A673 (cell line): ENCODE results near the gene C1orf21.

Source experiments
- EZH2 ChIP-seq: fragments of 200-600 bp; sonication (generic); IDR thresholded peaks from 2 replicates; pipeline ENCODE4 v1.6.1; 2017; ENCODE audit warnings: borderline replicate concordance, low read depth, mild to moderate bottlenecking, mixed read lengths, antibody characterized with exemption, low read length; ENCODE audit not compliant: poor library complexity, severe bottlenecking
- TF ChIP-seq, protein P1 (sequence below): fragments of 300-800, 200-600 bp; sonication (generic); conservative IDR thresholded peaks from 2 replicates; pipeline ENCODE4 v1.5.1; 2017; ENCODE audit warnings: low read depth, mild to moderate bottlenecking, antibody characterized with exemption, low read length, moderate library complexity, mixed read lengths

DNA sequence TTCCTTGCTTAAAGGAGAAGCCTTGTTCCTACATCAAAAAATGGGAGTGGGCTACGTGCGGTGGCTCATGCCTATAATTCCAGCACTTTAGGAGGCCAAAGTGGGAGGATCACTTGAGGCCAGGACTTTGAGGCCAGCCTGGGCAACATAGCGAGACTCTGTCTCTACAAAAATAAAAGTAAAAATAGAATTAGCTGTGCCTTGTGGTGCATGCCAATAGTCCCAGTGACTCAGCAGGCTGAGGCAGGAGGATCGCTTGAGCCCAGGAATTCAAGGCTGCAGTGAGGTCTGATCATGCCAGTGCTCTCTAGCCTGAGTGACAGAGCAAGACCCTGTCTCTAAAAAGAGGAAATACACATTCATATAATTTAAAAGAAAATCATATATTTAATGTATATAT is 127.1 kb downstream of the C1orf21 start:
- TF ChIP-seq, protein P1, sequence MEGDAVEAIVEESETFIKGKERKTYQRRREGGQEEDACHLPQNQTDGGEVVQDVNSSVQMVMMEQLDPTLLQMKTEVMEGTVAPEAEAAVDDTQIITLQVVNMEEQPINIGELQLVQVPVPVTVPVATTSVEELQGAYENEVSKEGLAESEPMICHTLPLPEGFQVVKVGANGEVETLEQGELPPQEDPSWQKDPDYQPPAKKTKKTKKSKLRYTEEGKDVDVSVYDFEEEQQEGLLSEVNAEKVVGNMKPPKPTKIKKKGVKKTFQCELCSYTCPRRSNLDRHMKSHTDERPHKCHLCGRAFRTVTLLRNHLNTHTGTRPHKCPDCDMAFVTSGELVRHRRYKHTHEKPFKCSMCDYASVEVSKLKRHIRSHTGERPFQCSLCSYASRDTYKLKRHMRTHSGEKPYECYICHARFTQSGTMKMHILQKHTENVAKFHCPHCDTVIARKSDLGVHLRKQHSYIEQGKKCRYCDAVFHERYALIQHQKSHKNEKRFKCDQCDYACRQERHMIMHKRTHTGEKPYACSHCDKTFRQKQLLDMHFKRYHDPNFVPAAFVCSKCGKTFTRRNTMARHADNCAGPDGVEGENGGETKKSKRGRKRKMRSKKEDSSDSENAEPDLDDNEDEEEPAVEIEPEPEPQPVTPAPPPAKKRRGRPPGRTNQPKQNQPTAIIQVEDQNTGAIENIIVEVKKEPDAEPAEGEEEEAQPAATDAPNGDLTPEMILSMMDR: no peak
- no peak for TF ChIP-seq EZH2
